Karpas-422 (cell line): Measurements from ENCODE around the gene CLEC2A. TPM values are rescaled to one million over a fixed set of nuclear protein-coding genes. Genes with fewer than 3 reads are reported as not detected.
A peak's percentile ranks its signal among the peaks of the same experiment; 100 is the strongest.

Source experiments
- DNase-seq: peaks from one replicate; pipeline ENCODE4 v3.0.0-alpha.2; 2015
- H2AFZ ChIP-seq: fragments of 200-600 bp; sonication (generic); 2 replicates; pipeline ENCODE4 v1.6.1; 2014; ENCODE audit warnings: antibody characterized with exemption, low read length, mixed read lengths
- H3K27ac ChIP-seq: fragments of 200-600 bp; sonication (generic); 2 replicates; pipeline ENCODE4 v1.5.1; 2014; ENCODE audit warnings: mild to moderate bottlenecking, low read length, moderate library complexity
- H3K27me3 ChIP-seq: fragments of 200-600 bp; sonication (generic); 2 replicates; pipeline ENCODE4 v1.6.1; 2014; ENCODE audit warnings: low read length, mixed read lengths
- H3K36me3 ChIP-seq: fragments of 200-600 bp; sonication (generic); 2 replicates; pipeline ENCODE4 v1.6.1; 2014; ENCODE audit warnings: low read length, mixed read lengths; ENCODE audit not compliant: insufficient read depth
- H3K4me1 ChIP-seq: fragments of 200-600 bp; sonication (generic); 2 replicates; pipeline ENCODE4 v1.6.1; 2014; ENCODE audit warnings: mild to moderate bottlenecking, low read length, mixed read lengths
- H3K4me2 ChIP-seq: fragments of 200-600 bp; sonication (generic); 2 replicates; pipeline ENCODE4 v1.6.1; 2014; ENCODE audit warnings: low read length, low read depth, mild to moderate bottlenecking; ENCODE audit not compliant: poor library complexity, severe bottlenecking
- H3K4me3 ChIP-seq: fragments of 200-600 bp; sonication (generic); 2 replicates; pipeline ENCODE4 v1.5.1; 2014; ENCODE audit warnings: mild to moderate bottlenecking, antibody characterized with exemption, low read length, mixed read lengths
- H3K79me2 ChIP-seq: fragments of 200-600 bp; sonication (generic); 2 replicates; pipeline ENCODE4 v1.6.1; 2014; ENCODE audit warnings: mild to moderate bottlenecking, low read length, mixed read lengths
- H3K9ac ChIP-seq: fragments of 200-600 bp; sonication (generic); 2 replicates; pipeline ENCODE4 v1.6.0; 2014; ENCODE audit warnings: low read length
- H3K9me2 ChIP-seq: fragments of 200-600 bp; sonication (generic), shearing (Covaris generic); replicated peaks from 2 replicates; pipeline ENCODE4 v1.6.0; 2014; ENCODE audit warnings: mild to moderate bottlenecking, low read length, moderate library complexity; ENCODE audit not compliant: insufficient read depth
- H3K9me3 ChIP-seq: fragments of 300-700, 200-600 bp; sonication (generic); 2 replicates; pipeline ENCODE4 v1.6.1; 2014; ENCODE audit warnings: low read length, mixed read lengths
- H4K20me1 ChIP-seq: fragments of 200-600 bp; sonication (generic); 2 replicates; pipeline ENCODE4 v1.6.1; 2014; ENCODE audit warnings: mild to moderate bottlenecking, antibody characterized with exemption, low read length, low read depth; ENCODE audit not compliant: insufficient read depth
- total RNA-seq: library from RNA; depleted of rRNA; stranded (reverse); fragments of >200 nt; shearing (Covaris generic); gene quantifications from 2 replicates; pipeline ENCODE4 v1.2.3, GENCODE V29; 2014; ENCODE audit warnings: low replicate concordance

Gene CLEC2A
- total RNA-seq, 1 experiment from 2014 or later: not detected

- H4K20me1 ChIP-seq: no peaks in the 10 kb centered on the region
- no peaks in the 10 kb centered on the region for H3K4me1 ChIP-seq
- H3K36me3 ChIP-seq: no peaks in the 10 kb centered on the region
- no peak overlapping the region for H2AFZ ChIP-seq
- no peaks in the 10 kb centered on the region for H3K9me3 ChIP-seq
- no peaks in the 10 kb centered on the region for H3K9me2 ChIP-seq
- no peak for DNase-seq
- H3K9ac ChIP-seq: no peak overlapping the region
- no peak overlapping the region for H3K4me2 ChIP-seq
- H3K27ac ChIP-seq: no peak overlapping the region
- H3K27me3 ChIP-seq: no peaks in the 10 kb centered on the region
- H3K79me2 ChIP-seq: no peaks in the 10 kb centered on the region
- no peak overlapping the region for H3K4me3 ChIP-seq
Measured at GRCh38 chr12:9926876-9927275, 5.3 kb downstream of the CLEC2A start.

- no peaks in the 10 kb centered on the region for H3K27me3 ChIP-seq
- no peaks in the 10 kb centered on the region for H3K79me2 ChIP-seq
- no peaks in the 10 kb centered on the region for H3K36me3 ChIP-seq
- no peak overlapping the region for H2AFZ ChIP-seq
- H3K9ac ChIP-seq: no peak overlapping the region
- no peaks in the 10 kb centered on the region for H3K4me1 ChIP-seq
- no peaks in the 10 kb centered on the region for H4K20me1 ChIP-seq
- peak; percentile 66 for DNase-seq
- no peaks in the 10 kb centered on the region for H3K9me2 ChIP-seq
- no peaks in the 10 kb centered on the region for H3K9me3 ChIP-seq
- H3K4me2 ChIP-seq: no peak overlapping the region
- no peak overlapping the region for H3K4me3 ChIP-seq
- H3K27ac ChIP-seq: no peak overlapping the region
Measured at GRCh38 chr12:9925705-9926393, 6.3 kb downstream of the CLEC2A start.

GRCh38 chr12:9922429-9922828 lies 9.7 kb downstream of the CLEC2A start:
- Histone ChIP-seq H3K79me2 (no peaks in the 10 kb centered on the region), H2AFZ (no peak overlapping the region), H3K4me3 (no peak overlapping the region)

GRCh38 chr12:9920451-9920850 lies 11.7 kb downstream of the CLEC2A start:
- H2AFZ ChIP-seq: no peak overlapping the region
- no peak overlapping the region for H3K27ac ChIP-seq
- H3K9ac ChIP-seq: no peak overlapping the region
- no peaks in the 10 kb centered on the region for H3K4me1 ChIP-seq
- H3K79me2 ChIP-seq: no peaks in the 10 kb centered on the region
- no peaks in the 10 kb centered on the region for H3K9me2 ChIP-seq
- H3K27me3 ChIP-seq: no peaks in the 10 kb centered on the region
- no peak overlapping the region for H3K4me2 ChIP-seq
- no peak overlapping the region for H3K4me3 ChIP-seq
- no peaks in the 10 kb centered on the region for H4K20me1 ChIP-seq
- no peaks in the 10 kb centered on the region for H3K36me3 ChIP-seq
- H3K9me3 ChIP-seq: no peaks in the 10 kb centered on the region
- no peak for DNase-seq

More at GRCh38 chr12:9922429-9922828, 9.7 kb downstream of the CLEC2A start:
- no peak for DNase-seq
- no peaks in the 10 kb centered on the region for H4K20me1 ChIP-seq
- no peak overlapping the region for H3K9ac ChIP-seq
- H3K9me3 ChIP-seq: no peaks in the 10 kb centered on the region
- H3K4me1 ChIP-seq: no peaks in the 10 kb centered on the region
- no peaks in the 10 kb centered on the region for H3K36me3 ChIP-seq
- no peak overlapping the region for H3K27ac ChIP-seq
- H3K27me3 ChIP-seq: no peaks in the 10 kb centered on the region
- no peak overlapping the region for H3K4me2 ChIP-seq
- no peaks in the 10 kb centered on the region for H3K9me2 ChIP-seq

GRCh38 chr12:9919443-9919842 lies 12.7 kb downstream of the CLEC2A start:
- H3K4me2 ChIP-seq: no peak overlapping the region
- H3K4me3 ChIP-seq: no peak overlapping the region
- H3K36me3 ChIP-seq: no peaks in the 10 kb centered on the region
- no peaks in the 10 kb centered on the region for H3K27me3 ChIP-seq
- no peaks in the 10 kb centered on the region for H3K4me1 ChIP-seq
- no peak overlapping the region for H3K27ac ChIP-seq
- no peaks in the 10 kb centered on the region for H3K9me3 ChIP-seq
- H3K79me2 ChIP-seq: no peaks in the 10 kb centered on the region
- no peak overlapping the region for H2AFZ ChIP-seq
- H3K9me2 ChIP-seq: no peaks in the 10 kb centered on the region
- H4K20me1 ChIP-seq: no peaks in the 10 kb centered on the region
- DNase-seq: no peak
- H3K9ac ChIP-seq: no peak overlapping the region

GRCh38 chr12:9911708-9912107 lies 20.5 kb downstream of the CLEC2A start:
- no peak overlapping the region for H3K4me2 ChIP-seq
- no peak overlapping the region for H3K9ac ChIP-seq
- H3K27me3 ChIP-seq: no peaks in the 10 kb centered on the region
- H3K4me1 ChIP-seq: no peaks in the 10 kb centered on the region
- H3K4me3 ChIP-seq: no peak overlapping the region
- H4K20me1 ChIP-seq: no peaks in the 10 kb centered on the region
- H3K36me3 ChIP-seq: no peaks in the 10 kb centered on the region; the same call in 1 of the 2 replicates
- H3K9me3 ChIP-seq: peaks cover 18% of the 10 kb centered on the region
- no peaks in the 10 kb centered on the region for H3K9me2 ChIP-seq
- no peak overlapping the region for H2AFZ ChIP-seq
- DNase-seq: no peak
- H3K79me2 ChIP-seq: no peaks in the 10 kb centered on the region
- no peak overlapping the region for H3K27ac ChIP-seq

GRCh38 chr12:9910716-9911421 lies 21.3 kb downstream of the CLEC2A start:
- Histone ChIP-seq H2AFZ (no peak overlapping the region), H3K4me2 (no peak overlapping the region), H3K9me2 (no peaks in the 10 kb centered on the region), H3K27ac (no peak overlapping the region), H3K4me3 (no peak overlapping the region), H3K79me2 (no peaks in the 10 kb centered on the region), H3K4me1 (no peaks in the 10 kb centered on the region), H4K20me1 (no peaks in the 10 kb centered on the region), H3K9ac (no peak overlapping the region), H3K27me3 (no peaks in the 10 kb centered on the region), H3K9me3 (peaks cover 18% of the 10 kb centered on the region), H3K36me3 (no peaks in the 10 kb centered on the region; the same call in 1 of the 2 replicates)
- no peak for DNase-seq

- H4K20me1 ChIP-seq: no peaks in the 10 kb centered on the region
- no peaks in the 10 kb centered on the region for H3K27me3 ChIP-seq
- no peak overlapping the region for H3K4me2 ChIP-seq
- no peak for DNase-seq
- no peaks in the 10 kb centered on the region for H3K79me2 ChIP-seq
- H2AFZ ChIP-seq: no peak overlapping the region
- H3K4me3 ChIP-seq: no peak overlapping the region
- H3K9me3 ChIP-seq: peaks cover 18% of the 10 kb centered on the region
- no peaks in the 10 kb centered on the region for H3K4me1 ChIP-seq
- H3K9ac ChIP-seq: no peak overlapping the region
- H3K9me2 ChIP-seq: no peaks in the 10 kb centered on the region
- no peak overlapping the region for H3K27ac ChIP-seq
- H3K36me3 ChIP-seq: no peaks in the 10 kb centered on the region; the same call in 1 of the 2 replicates
Measured at GRCh38 chr12:9909724-9910123, 22.4 kb downstream of the CLEC2A start.
